Nephron (organoid): Measurements from ENCODE around the gene SCAMP2.

Experiments used
- H3K27ac Mint-ChIP-seq, 3 experiments: 2 replicates each; pipeline ENCODE4 v1.8.0; 2020; ENCODE audit warnings: mixed read lengths in 3 of 3, mild to moderate bottlenecking in 2 of 3, moderate library complexity in 1 of 3
- H3K27me3 Mint-ChIP-seq: 2 replicates; pipeline ENCODE4 v1.8.0; 2021; ENCODE audit warnings: low read depth, mild to moderate bottlenecking, moderate library complexity, mixed read lengths
- H3K36me3 Mint-ChIP-seq: 2 replicates; pipeline ENCODE4 v1.8.0; 2020; ENCODE audit warnings: low read depth, mixed read lengths
- H3K4me1 Mint-ChIP-seq: 2 replicates; pipeline ENCODE4 v1.8.0; 2020; ENCODE audit warnings: mixed read lengths
- H3K4me3 Mint-ChIP-seq, 3 experiments: 2 replicates each; pipeline ENCODE4 v1.8.0; 2020; ENCODE audit warnings: mild to moderate bottlenecking in 3 of 3, mixed read lengths in 3 of 3, moderate library complexity in 2 of 3
- H3K9me3 Mint-ChIP-seq: 2 replicates; pipeline ENCODE4 v1.8.0; 2020; ENCODE audit warnings: mixed read lengths
- CTCF ChIP-seq, 3 experiments: fragments of 200-600 bp; sonication (generic); IDR thresholded peaks; one replicate each; pipeline ENCODE4 v1.5.0; 2021; ENCODE audit warnings: antibody characterized with exemption in 3 of 3; ENCODE audit not compliant: unreplicated experiment in 3 of 3

Gene SCAMP2

GRCh38 chr15:74878273-74878672, 5.1 kb upstream of the SCAMP2 start:
- H3K9me3 Mint-ChIP-seq: no peaks in the 10 kb centered on the region
- peaks cover 15% of the 10 kb centered on the region for H3K27me3 Mint-ChIP-seq
- no peaks in the 10 kb centered on the region for H3K36me3 Mint-ChIP-seq
- H3K27ac Mint-ChIP-seq: no peak overlapping the region
- H3K4me3 Mint-ChIP-seq: no peak overlapping the region
- H3K4me1 Mint-ChIP-seq: no peaks in the 10 kb centered on the region
- no peak for TF ChIP-seq CTCF (IDR thresholded peaks at IDR 0.05; ENCODE audit: unreplicated experiment in 3 of 3)

GRCh38 chr15:74873756-74874424, 725 bp upstream of the SCAMP2 start:
- Mint-ChIP-seq H3K27me3 (peaks cover 10% of the 10 kb centered on the region), H3K4me1 (peaks cover 29% of the 10 kb centered on the region), H3K4me3 (peak overlapping the region; percentile 91 to 94 (median 91)), H3K27ac (peak overlapping the region; percentile 73 to 89 (median 84)), H3K9me3 (no peaks in the 10 kb centered on the region), H3K36me3 (peaks cover 4% of the 10 kb centered on the region)
- no peak for TF ChIP-seq CTCF (IDR thresholded peaks at IDR 0.05; ENCODE audit: unreplicated experiment in 3 of 3)

- no peak for TF ChIP-seq CTCF (IDR thresholded peaks at IDR 0.05; ENCODE audit: unreplicated experiment in 3 of 3)
- no peaks in the 10 kb centered on the region for H3K9me3 Mint-ChIP-seq
- H3K27me3 Mint-ChIP-seq: peaks cover 10% of the 10 kb centered on the region
- H3K27ac Mint-ChIP-seq: peak overlapping the region; percentile 73 to 89 (median 84)
- H3K4me1 Mint-ChIP-seq: peaks cover 37% of the 10 kb centered on the region
- peak overlapping the region; percentile 91 to 94 (median 91) for H3K4me3 Mint-ChIP-seq
- H3K36me3 Mint-ChIP-seq: peaks cover 14% of the 10 kb centered on the region
Measured at GRCh38 chr15:74872702-74873035, 496 bp downstream of the SCAMP2 start.

GRCh38 chr15:74870436-74871215, 2.5 kb downstream of the SCAMP2 start:
- no peaks in the 10 kb centered on the region for H3K27me3 Mint-ChIP-seq
- H3K36me3 Mint-ChIP-seq: peaks cover 26% of the 10 kb centered on the region
- no peak for TF ChIP-seq CTCF (IDR thresholded peaks at IDR 0.05; ENCODE audit: unreplicated experiment in 3 of 3)
- peak overlapping the region; percentile 70 to 82 (median 81) for H3K4me3 Mint-ChIP-seq
- H3K9me3 Mint-ChIP-seq: no peaks in the 10 kb centered on the region
- H3K4me1 Mint-ChIP-seq: peaks cover 51% of the 10 kb centered on the region
- H3K27ac Mint-ChIP-seq: peak overlapping the region; percentile 58 to 86 (median 71)

GRCh38 chr15:74869726-74870407, 3.3 kb downstream of the SCAMP2 start:
- Mint-ChIP-seq H3K4me3 (peak overlapping the region; percentile 70 to 82 (median 81)), H3K9me3 (no peaks in the 10 kb centered on the region), H3K4me1 (peaks cover 55% of the 10 kb centered on the region), H3K36me3 (peaks cover 26% of the 10 kb centered on the region), H3K27ac (peak overlapping the region; percentile 58 to 86 (median 71)), H3K27me3 (no peaks in the 10 kb centered on the region)
- TF ChIP-seq CTCF (IDR thresholded peaks at IDR 0.05; ENCODE audit: unreplicated experiment in 3 of 3): no peak
